T-cell (primary cell): ENCODE data around the gene PNPLA3. TPM values are rescaled to one million over a fixed set of nuclear protein-coding genes. Genes with fewer than 3 reads are reported as not detected.

Source experiments
- ATAC-seq, 4 experiments: fragments of 200-7000 bp in 3 of 4; fragments of 150-1000 bp in 1 of 4; cut with Tn5 transposase; replicated peaks in 1 of 4; 1 replicate in 3 of 4; 2 replicates in 1 of 4; pipeline ENCODE4 v1.10.0; 2021; ENCODE audit warnings: moderate library complexity in 3 of 4, mild to moderate bottlenecking in 2 of 4, moderate number of reproducible peaks in 1 of 4
- CTCF ChIA-PET, 2 donors: fragments of 300-600 bp; sonication (Branson Sonifier 250); formaldehyde crosslinking; loops; one replicate each; lab custom pipeline; 2022; ENCODE audit warnings: antibody characterized with exemption in 2 of 2; lab: Charles Lee
- POLR2A ChIA-PET, 2 donors: fragments of 300-600 bp; sonication (Branson Sonifier 250); formaldehyde crosslinking; loops; one replicate each; lab custom pipeline; 2022; ENCODE audit warnings: antibody characterized with exemption in 2 of 2; lab: Charles Lee
- DNase-seq, 35 experiments: peaks; one replicate each; pipeline versions ENCODE4 v3.0.0 to v3.0.0-alpha.2; 2013 to 2023
- H3K27ac ChIP-seq: one replicate; pipeline ENCODE4 v1.5.1; 2013; ENCODE audit warnings: low read length
- H3K27me3 ChIP-seq, 2 experiments: replicated peaks in 1 of 2; 1 replicate in 1 of 2; 2 replicates in 1 of 2; pipeline versions ENCODE4 v1.6.1 to v1.7.0; 2013; ENCODE audit warnings: low read length in 1 of 2, mixed read lengths in 1 of 2; ENCODE audit not compliant: control insufficient read depth in 2 of 2, insufficient read depth in 2 of 2; ENCODE audit errors: extremely low read depth in 1 of 2
- H3K36me3 ChIP-seq, 2 donors: 1 replicate in 1 of 2; 2 replicates in 1 of 2; pipeline versions ENCODE4 v1.6.1 to v1.7.0; 2013; ENCODE audit warnings: low read length in 1 of 2; ENCODE audit not compliant: control insufficient read depth in 2 of 2, insufficient read depth in 1 of 2; ENCODE audit errors: extremely low read depth in 1 of 2
- H3K4me1 ChIP-seq, 2 experiments: 1 replicate in 1 of 2; 2 replicates in 1 of 2; pipeline versions ENCODE4 v1.6.1 to v1.7.0; 2013; ENCODE audit warnings: low read length in 2 of 2, mixed read lengths in 1 of 2; ENCODE audit not compliant: insufficient read depth in 2 of 2, control insufficient read depth in 1 of 2; ENCODE audit errors: extremely low read depth in 1 of 2
- H3K4me3 ChIP-seq, 2 donors: 1 replicate in 1 of 2; 2 replicates in 1 of 2; pipeline versions ENCODE4 v1.5.1 to v1.7.0; 2013; ENCODE audit warnings: mild to moderate bottlenecking in 2 of 2, low read length in 1 of 2, moderate library complexity in 1 of 2; ENCODE audit not compliant: control insufficient read depth in 1 of 2; ENCODE audit errors: extremely low read depth in 1 of 2
- H3K9me3 ChIP-seq: 2 replicates; pipeline ENCODE4 v1.7.0; 2013
- H3K27ac Mint-ChIP-seq, 2 donors: one replicate each; pipeline ENCODE4 v1.8.0; 2020 to 2021; ENCODE audit warnings: mild to moderate bottlenecking in 2 of 2, mixed read lengths in 2 of 2
- H3K27me3 Mint-ChIP-seq, 2 donors: one replicate each; pipeline ENCODE4 v1.8.0; 2021 to 2022; ENCODE audit warnings: mixed read lengths in 2 of 2
- H3K36me3 Mint-ChIP-seq: one replicate; pipeline ENCODE4 v1.8.0; 2021; ENCODE audit warnings: mixed read lengths
- H3K4me1 Mint-ChIP-seq, 3 donors: one replicate each; pipeline ENCODE4 v1.8.0; 2020 to 2022; ENCODE audit warnings: mixed read lengths in 3 of 3, mild to moderate bottlenecking in 1 of 3
- H3K4me3 Mint-ChIP-seq, 3 donors: one replicate each; pipeline ENCODE4 v1.8.0; 2020 to 2022; ENCODE audit warnings: mild to moderate bottlenecking in 3 of 3, mixed read lengths in 3 of 3, moderate library complexity in 3 of 3
- H3K9me3 Mint-ChIP-seq, 3 donors: one replicate each; pipeline ENCODE4 v1.8.0; 2020 to 2022; ENCODE audit warnings: mixed read lengths in 3 of 3
- WGBS: methylation state at CpG from one replicate; pipeline ENCODE4 v1.1.5; 2013; ENCODE audit warnings: missing lambda C conversion rate; ENCODE audit not compliant: insufficient coverage; 5-methylcytosine and 5-hydroxymethylcytosine counted together
- total RNA-seq, 35 experiments: library from RNA in 6 of 35; stranded (reverse) in 6 of 35; fragments of 120-200 nt in 1 of 35; gene quantifications; one replicate each; pipeline versions ENCODE4 v1.2.1 to v1.2.4 and lab custom pipeline; 2013 to 2026

Gene PNPLA3
- total RNA-seq, 5 donors from 2014 or later (not counting 1 experiment from before 2014, with no cell fraction given), result 0.13 to 0.26 (median 0.16) TPM; not detected in 2

DNA sequence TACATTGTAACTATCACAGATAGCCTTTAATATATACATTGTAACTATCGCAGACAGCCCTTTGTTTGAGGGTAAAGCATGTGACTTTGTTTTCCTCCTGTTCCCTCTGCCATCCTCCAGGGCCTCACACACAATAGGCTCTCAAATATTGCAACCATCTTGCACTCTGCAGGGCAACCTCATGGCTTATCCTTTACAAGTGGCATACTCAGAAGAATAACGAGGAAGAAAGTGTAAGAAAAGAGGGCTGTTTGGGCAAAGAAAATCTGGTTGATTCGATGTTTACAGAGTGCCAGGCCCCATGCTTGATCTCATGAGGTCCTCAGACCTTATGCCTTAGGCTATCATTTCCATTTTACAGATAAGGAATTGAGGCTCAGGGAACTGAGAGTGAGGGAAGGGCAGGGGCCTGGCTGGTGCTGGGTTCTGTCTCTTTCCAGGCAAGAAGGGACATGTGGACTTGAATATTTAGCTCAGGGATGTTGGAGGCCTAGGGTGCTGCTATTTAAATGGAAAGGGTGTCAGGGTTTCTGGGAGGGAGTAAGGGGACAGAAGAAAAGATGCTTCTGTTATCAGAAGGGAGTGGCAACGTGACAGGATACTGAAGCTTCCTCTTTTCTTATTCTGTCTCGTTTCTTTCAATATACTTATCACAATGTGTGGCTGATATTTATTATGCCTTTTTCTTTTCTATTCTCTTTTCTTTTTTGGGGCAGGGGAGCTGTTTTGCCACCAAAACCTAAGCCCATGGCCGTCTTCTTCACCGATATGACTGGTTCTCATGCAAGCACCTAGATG is 30.6 kb downstream of the PNPLA3 start:
- CTCF ChIA-PET, result interaction anchor here (0.5 to 1.8 kb wide), 2 partner anchors 8 to 85 kb away, joined by 3 to 9 read pairs; no protein-coding TSS in a partner anchor
- peaks cover 9 to 25% of the 10 kb centered on the region in 2 experiments for H3K4me1 ChIP-seq
- no peaks in the 10 kb centered on the region for H3K36me3 ChIP-seq
- Mint-ChIP-seq H3K4me3 (peak overlapping the region; percentile 92 to 99 (median 96)), H3K9me3 (no peaks in the 10 kb centered on the region), H3K27me3 (peaks cover 5 to 9% of the 10 kb centered on the region in 2 donors), H3K4me1 (peaks cover 34 to 42% (median 37%) of the 10 kb centered on the region in 3 donors), H3K27ac (peak overlapping the region; percentile 94 to 95), H3K36me3 (peaks cover 6% of the 10 kb centered on the region)
- WGBS, result 51% methylated on average over 3 of the region's 7 CpGs
- H3K27me3 ChIP-seq, result peaks cover 0 to 11% of the 10 kb centered on the region in 2 experiments
- ATAC-seq (no peak), DNase-seq (no peak)
- no peak overlapping the region for H3K27ac ChIP-seq
- H3K4me3 ChIP-seq, result peak overlapping the region; percentile 88 to 89
- no peaks in the 10 kb centered on the region for H3K9me3 ChIP-seq
- POLR2A ChIA-PET, result interaction anchor here in 1 of 2 donors (1.2 kb wide), 1 partner anchor 22 kb away, joined by 3 read pairs; no protein-coding TSS in a partner anchor

DNA sequence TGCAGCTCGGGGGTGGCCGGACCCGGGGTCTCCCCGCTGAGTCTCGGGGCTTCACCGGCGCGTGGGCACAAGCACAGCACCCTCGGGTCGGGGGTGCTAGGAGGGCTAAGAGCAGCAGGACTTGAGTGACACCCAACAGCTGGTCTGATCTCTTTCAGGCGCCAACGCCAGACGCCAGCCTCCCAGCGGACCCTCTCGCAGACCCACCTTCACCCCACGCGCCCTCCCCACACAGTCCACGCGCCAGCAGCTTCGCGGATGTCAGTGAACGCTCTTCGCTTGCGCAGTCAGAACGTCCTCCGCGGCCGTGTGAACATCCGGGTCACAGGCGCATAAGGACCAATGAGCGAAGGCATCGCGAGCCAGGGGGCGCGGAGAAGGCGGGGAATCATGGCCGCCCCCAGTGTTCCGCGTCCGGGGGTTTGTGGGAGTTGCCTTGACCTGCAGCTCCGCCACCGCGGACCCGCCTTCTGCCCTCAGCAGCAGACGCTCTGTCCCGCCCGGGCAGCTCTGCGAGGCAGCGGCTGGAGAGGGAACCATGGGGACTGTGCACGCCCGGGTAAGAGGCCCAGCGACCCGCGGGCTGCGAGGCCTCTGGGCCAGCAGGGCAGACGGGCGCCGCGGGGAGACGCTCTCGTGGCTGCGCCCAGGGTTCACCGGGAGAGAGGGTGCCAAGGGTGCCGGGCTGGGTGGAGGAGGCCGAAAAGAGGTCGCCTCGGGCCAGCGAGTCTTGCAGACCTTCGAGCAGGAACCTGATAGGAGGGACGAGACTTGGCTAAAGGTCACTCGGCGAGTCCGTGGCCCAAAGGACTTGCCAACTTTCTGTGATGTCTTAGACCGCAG is 31.7 kb downstream of the PNPLA3 start, which contains the start of gene SAMM50:
Gene SAMM50 (plus strand): TSS at position 403 of the 843 bp plus-strand sequence. CDS start 136 bp downstream, at position 539.
- ChIA-PET CTCF (interaction anchor here in 1 of 2 donors (1.8 kb wide), 1 partner anchor 9 kb away, joined by 9 read pairs; no protein-coding TSS in a partner anchor), POLR2A (interaction anchor here in 1 of 2 donors (1.2 kb wide), 1 partner anchor 23 kb away, joined by 3 read pairs; no protein-coding TSS in a partner anchor)
- H3K4me3 ChIP-seq, result peak within 1 kb of the TSS; percentile 88 to 89
- ATAC-seq (peak; percentile 97 to 98 (median 98)), DNase-seq (peak; percentile 81 to 94 (median 89))
- peaks cover 9 to 25% of the 10 kb centered on the region in 2 experiments for H3K4me1 ChIP-seq
- H3K9me3 Mint-ChIP-seq, result no peaks in the 10 kb centered on the region
- H3K4me3 Mint-ChIP-seq, result peak within 1 kb of the TSS; percentile 92 to 99 (median 96)
- peaks cover 5 to 9% of the 10 kb centered on the region in 2 donors for H3K27me3 Mint-ChIP-seq
- H3K9me3 ChIP-seq, result no peaks in the 10 kb centered on the region
- peak within 1 kb of the TSS; percentile 72 for H3K27ac ChIP-seq
- under 1% methylated on average over 73 of the region's 74 CpGs for WGBS
- H3K36me3 ChIP-seq, result no peaks in the 10 kb centered on the region
- H3K36me3 Mint-ChIP-seq, result peaks cover 13% of the 10 kb centered on the region
- peaks cover 34 to 50% (median 37%) of the 10 kb centered on the region in 3 donors for H3K4me1 Mint-ChIP-seq
- H3K27ac Mint-ChIP-seq, result peak within 1 kb of the TSS; percentile 94 to 95
- peaks cover 0 to 11% of the 10 kb centered on the region in 2 experiments for H3K27me3 ChIP-seq

DNA sequence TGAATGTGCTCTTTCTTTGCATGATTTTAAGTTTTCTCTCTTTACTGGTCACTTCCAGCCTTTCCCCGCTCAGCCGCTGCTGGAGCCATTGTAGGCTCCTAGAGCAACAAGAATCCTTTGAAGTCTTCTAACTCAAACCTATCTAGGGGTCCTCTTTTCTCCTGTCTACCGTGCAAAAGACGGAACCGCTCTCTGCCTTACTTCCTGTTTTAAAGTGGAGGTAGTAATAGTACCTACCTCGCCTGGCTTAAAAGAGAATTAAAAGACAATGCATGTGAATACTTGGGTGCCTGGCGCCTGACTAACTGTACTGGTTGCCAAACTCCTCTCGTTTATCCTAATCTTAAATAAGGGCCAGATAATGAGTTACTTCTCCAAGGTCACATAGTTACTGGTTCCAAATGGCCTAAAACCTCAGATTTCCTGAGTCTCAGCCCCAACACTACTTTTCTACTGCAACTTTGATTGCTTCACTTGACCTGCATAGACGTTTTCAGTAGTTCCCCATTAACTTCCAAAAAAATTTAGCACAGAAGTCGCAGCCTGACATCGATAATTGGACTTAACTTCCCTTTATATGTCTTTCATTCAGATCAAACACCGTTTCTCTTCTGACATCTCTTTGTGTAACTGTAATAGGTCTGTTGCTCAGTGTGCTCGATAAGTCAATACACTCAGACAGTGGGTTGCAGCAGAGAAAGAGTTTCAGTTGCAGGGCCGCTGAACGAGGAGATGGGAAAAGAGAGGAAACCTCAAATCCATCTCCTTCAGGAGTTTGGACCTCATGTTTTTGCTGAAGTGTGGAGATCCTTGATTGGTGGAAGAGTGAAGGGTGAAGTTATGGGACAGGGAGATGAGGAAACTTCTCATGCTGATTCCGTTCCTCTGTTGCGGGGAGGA is 32.5 kb downstream of the PNPLA3 start:
- Mint-ChIP-seq H3K4me1 (peaks cover 34 to 56% (median 42%) of the 10 kb centered on the region in 3 donors), H3K4me3 (peak overlapping the region; percentile 92 to 99 (median 96)), H3K9me3 (no peaks in the 10 kb centered on the region), H3K36me3 (peaks cover 13% of the 10 kb centered on the region), H3K27ac (peak overlapping the region; percentile 94 to 95), H3K27me3 (peaks cover 5 to 9% of the 10 kb centered on the region in 2 donors)
- no peaks in the 10 kb centered on the region for H3K36me3 ChIP-seq
- H3K9me3 ChIP-seq, result no peaks in the 10 kb centered on the region
- H3K27ac ChIP-seq, result peak overlapping the region; percentile 72
- 0% methylated on average over 2 of the region's 17 CpGs for WGBS
- ChIA-PET CTCF (no interaction called here), POLR2A (no interaction called here)
- H3K27me3 ChIP-seq, result peaks cover 0 to 11% of the 10 kb centered on the region in 2 experiments
- peak in 3 of 4 experiments; percentile 8 to 15 (median 10) for ATAC-seq
- peak in 8 of 35 experiments; percentile 1 to 32 (median 6) for DNase-seq
- peak overlapping the region; percentile 88 to 89 for H3K4me3 ChIP-seq
- peaks cover 9 to 25% of the 10 kb centered on the region in 2 experiments for H3K4me1 ChIP-seq

DNA sequence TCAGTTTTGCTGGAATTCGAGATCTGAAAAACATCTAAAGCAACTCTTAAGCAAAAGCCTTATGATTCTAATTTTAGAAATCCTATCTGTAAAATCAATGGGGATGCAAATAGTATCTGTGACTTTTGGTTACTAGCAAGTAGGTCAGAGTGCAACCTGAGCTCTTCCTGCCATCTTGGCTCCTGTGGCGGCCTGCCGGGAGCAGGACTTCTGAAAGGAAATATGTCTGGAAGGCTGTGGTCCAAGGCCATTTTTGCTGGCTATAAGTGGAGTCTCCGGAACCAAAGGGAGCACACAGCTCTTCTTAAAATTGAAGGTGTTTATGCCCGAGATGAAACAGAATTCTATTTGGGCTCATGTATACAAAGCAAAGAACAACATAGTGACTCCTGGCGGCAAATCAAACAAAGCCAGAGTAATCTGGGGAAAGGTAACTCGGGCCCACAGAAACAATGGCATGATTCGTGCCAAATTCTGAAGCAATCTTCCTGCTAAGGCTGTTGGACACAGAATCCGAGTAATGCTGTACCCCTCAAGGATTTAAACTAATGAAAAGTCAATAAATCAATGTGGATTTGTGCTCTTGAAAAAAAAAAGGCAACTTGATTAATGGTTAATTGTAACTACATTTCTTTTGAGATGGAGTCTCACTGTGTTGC is 33.3 kb downstream of the PNPLA3 start:
- Mint-ChIP-seq H3K4me3 (peak overlapping the region; percentile 92 to 99 (median 96)), H3K27me3 (peaks cover 3 to 5% of the 10 kb centered on the region in 2 donors), H3K36me3 (peaks cover 13% of the 10 kb centered on the region), H3K4me1 (peaks cover 34 to 56% (median 42%) of the 10 kb centered on the region in 3 donors), H3K27ac (peak overlapping the region in 1 of 2 donors; percentile 95), H3K9me3 (no peaks in the 10 kb centered on the region)
- 91% methylated on average over 7 of the region's 9 CpGs for WGBS
- H3K36me3 ChIP-seq, result peaks cover 0 to 3% of the 10 kb centered on the region in 2 donors
- peaks cover 0 to 5% of the 10 kb centered on the region in 2 experiments for H3K27me3 ChIP-seq
- peaks cover 9 to 25% of the 10 kb centered on the region in 2 experiments for H3K4me1 ChIP-seq
- ChIA-PET POLR2A (interaction anchor here in 1 of 2 donors (0.7 kb wide), 1 partner anchor 719 kb away, joined by 3 read pairs; no protein-coding TSS in a partner anchor), CTCF (no interaction called here)
- no peak overlapping the region for H3K27ac ChIP-seq
- no peak for ATAC-seq
- DNase-seq, result no peak
- no peaks in the 10 kb centered on the region for H3K9me3 ChIP-seq
- H3K4me3 ChIP-seq, result no peak overlapping the region

DNA sequence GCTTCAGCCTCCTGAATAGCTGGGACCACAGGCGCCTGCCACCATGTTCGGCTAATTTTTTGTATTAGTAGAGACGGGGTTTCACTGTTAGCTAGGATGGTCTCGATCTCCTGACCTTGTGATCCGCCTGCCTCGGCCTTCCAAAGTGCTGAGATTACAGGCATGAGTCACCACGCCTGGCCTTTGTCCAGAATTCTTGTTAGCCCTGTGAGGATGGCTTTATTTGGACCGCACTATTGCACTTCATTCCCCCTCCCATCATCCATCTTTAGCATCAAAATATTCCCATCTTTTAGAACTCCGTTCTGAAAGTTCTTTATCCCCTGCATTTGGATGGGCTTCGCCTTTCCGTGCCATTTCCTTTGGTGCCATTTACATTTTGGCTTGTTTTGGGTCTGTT is 34.3 kb downstream of the PNPLA3 start:
- Histone ChIP-seq H3K36me3 (peaks cover 0 to 3% of the 10 kb centered on the region in 2 donors), H3K9me3 (no peaks in the 10 kb centered on the region), H3K4me3 (no peak overlapping the region), H3K27ac (no peak overlapping the region), H3K4me1 (peaks cover 9 to 25% of the 10 kb centered on the region in 2 experiments), H3K27me3 (no peaks in the 10 kb centered on the region)
- 97% methylated on average over 6 of the region's 11 CpGs for WGBS
- H3K4me3 Mint-ChIP-seq, result peak overlapping the region in 1 of 3 donors; percentile 8
- ChIA-PET POLR2A (interaction anchor here in 1 of 2 donors (0.7 kb wide), 1 partner anchor 718 kb away, joined by 3 read pairs; no protein-coding TSS in a partner anchor), CTCF (interaction anchor here in 1 of 2 donors (0.6 kb wide), 1 partner anchor 36 kb away, joined by 3 read pairs; no protein-coding TSS in a partner anchor)
- H3K4me1 Mint-ChIP-seq, result peaks cover 34 to 56% (median 42%) of the 10 kb centered on the region in 3 donors
- H3K27me3 Mint-ChIP-seq, result no peaks in the 10 kb centered on the region
- H3K9me3 Mint-ChIP-seq, result no peaks in the 10 kb centered on the region
- no peak overlapping the region for H3K27ac Mint-ChIP-seq
- H3K36me3 Mint-ChIP-seq, result peaks cover 13% of the 10 kb centered on the region
- DNase-seq (no peak), ATAC-seq (no peak)
